ENCODE measurements around the gene HYAL2.
"Not testable (repeated sequence)": the region's sequence is repeated elsewhere in the genome, so short reads cannot be mapped to it uniquely, and the experiment has no call there.

HYAL2 gene

GRCh38 chr3:50316657-50317242 is 5.8 kb downstream of the HYAL2 start:
- H3K4me3 ChIP-seq (ENCODE audit: low read length in 2 of 2) = peak overlapping the region; percentile 23 to 34
- peak overlapping the region; percentile 97 to 98 for H3K27ac ChIP-seq (ENCODE audit: low read depth in 2 of 2, low read length in 2 of 2)
- H3K4me1 ChIP-seq (ENCODE audit: control insufficient read depth in 2 of 2, insufficient read depth in 2 of 2, low read length in 2 of 2) = peaks cover 47 to 49% of the 10 kb centered on the region in 2 donors
- H3K9ac ChIP-seq (ENCODE audit: low read depth in 1 of 2, low read length in 2 of 2) = peak overlapping the region; percentile 71 to 82
- no peaks in the 10 kb centered on the region for H3K27me3 ChIP-seq (ENCODE audit: control insufficient read depth in 2 of 2, insufficient read depth in 2 of 2, low read length in 2 of 2)
- no peaks in the 10 kb centered on the region for H3K9me3 ChIP-seq (ENCODE audit: control insufficient read depth in 2 of 2, low read length in 2 of 2)
- H3K36me3 ChIP-seq (ENCODE audit: control insufficient read depth in 2 of 2, insufficient read depth in 2 of 2, low read length in 2 of 2) = peaks cover 2 to 8% of the 10 kb centered on the region in 2 donors

GRCh38 chr3:50314816-50315215 is 7.7 kb downstream of the HYAL2 start:
- peaks cover 36 to 39% of the 10 kb centered on the region in 2 donors for H3K4me1 ChIP-seq (ENCODE audit: control insufficient read depth in 2 of 2, insufficient read depth in 2 of 2, low read length in 2 of 2)
- H3K27me3 ChIP-seq (ENCODE audit: control insufficient read depth in 2 of 2, insufficient read depth in 2 of 2, low read length in 2 of 2) = no peaks in the 10 kb centered on the region
- H3K36me3 ChIP-seq (ENCODE audit: control insufficient read depth in 2 of 2, insufficient read depth in 2 of 2, low read length in 2 of 2) = peaks cover 2 to 8% of the 10 kb centered on the region in 2 donors
- no peak overlapping the region for H3K27ac ChIP-seq (ENCODE audit: low read depth in 2 of 2, low read length in 2 of 2)
- H3K9me3 ChIP-seq (ENCODE audit: control insufficient read depth in 2 of 2, low read length in 2 of 2) = no peaks in the 10 kb centered on the region
- H3K4me3 ChIP-seq (ENCODE audit: low read length in 2 of 2) = no peak overlapping the region
- no peak overlapping the region for H3K9ac ChIP-seq (ENCODE audit: low read depth in 1 of 2, low read length in 2 of 2)

- H3K27me3 ChIP-seq (ENCODE audit: control insufficient read depth in 2 of 2, insufficient read depth in 2 of 2, low read length in 2 of 2) = no peaks in the 10 kb centered on the region
- H3K4me1 ChIP-seq (ENCODE audit: control insufficient read depth in 2 of 2, insufficient read depth in 2 of 2, low read length in 2 of 2) = peaks cover 31 to 35% of the 10 kb centered on the region in 2 donors
- H3K9ac ChIP-seq (ENCODE audit: low read depth in 1 of 2, low read length in 2 of 2) = no peak overlapping the region
- H3K36me3 ChIP-seq (ENCODE audit: control insufficient read depth in 2 of 2, insufficient read depth in 2 of 2, low read length in 2 of 2) = peaks cover 2 to 3% of the 10 kb centered on the region in 2 donors
- no peaks in the 10 kb centered on the region for H3K9me3 ChIP-seq (ENCODE audit: control insufficient read depth in 2 of 2, low read length in 2 of 2)
- H3K4me3 ChIP-seq (ENCODE audit: low read length in 2 of 2) = no peak overlapping the region
- no peak overlapping the region for H3K27ac ChIP-seq (ENCODE audit: low read depth in 2 of 2, low read length in 2 of 2)
Measured at GRCh38 chr3:50314342-50314741, 8.2 kb downstream of the HYAL2 start.

- H3K4me3 ChIP-seq (ENCODE audit: low read length in 2 of 2); H3K9me3 ChIP-seq (ENCODE audit: control insufficient read depth in 2 of 2, low read length in 2 of 2); H3K27me3 ChIP-seq (ENCODE audit: control insufficient read depth in 2 of 2, insufficient read depth in 2 of 2, low read length in 2 of 2); H3K9ac ChIP-seq (ENCODE audit: low read depth in 1 of 2, low read length in 2 of 2); H3K27ac ChIP-seq (ENCODE audit: low read depth in 2 of 2, low read length in 2 of 2); H3K36me3 ChIP-seq (ENCODE audit: control insufficient read depth in 2 of 2, insufficient read depth in 2 of 2, low read length in 2 of 2): not testable (repeated sequence)
- peaks cover 9 to 12% of the 10 kb centered on the region in 2 donors for H3K4me1 ChIP-seq (ENCODE audit: control insufficient read depth in 2 of 2, insufficient read depth in 2 of 2, low read length in 2 of 2)
Measured at GRCh38 chr3:50312041-50312440, 10.5 kb downstream of the HYAL2 start.

GRCh38 chr3:50304601-50305000 is 17.9 kb downstream of the HYAL2 start:
- no peaks in the 10 kb centered on the region for H3K36me3 ChIP-seq (ENCODE audit: control insufficient read depth in 2 of 2, insufficient read depth in 2 of 2, low read length in 2 of 2)
- no peaks in the 10 kb centered on the region for H3K27me3 ChIP-seq (ENCODE audit: control insufficient read depth in 2 of 2, insufficient read depth in 2 of 2, low read length in 2 of 2)
- H3K9me3 ChIP-seq (ENCODE audit: control insufficient read depth in 2 of 2, low read length in 2 of 2) = no peaks in the 10 kb centered on the region
- no peak overlapping the region for H3K27ac ChIP-seq (ENCODE audit: low read depth in 2 of 2, low read length in 2 of 2)
- H3K9ac ChIP-seq (ENCODE audit: low read depth in 1 of 2, low read length in 2 of 2) = no peak overlapping the region
- H3K4me1 ChIP-seq (ENCODE audit: control insufficient read depth in 2 of 2, insufficient read depth in 2 of 2, low read length in 2 of 2) = peaks cover 16 to 21% of the 10 kb centered on the region in 2 donors
- H3K4me3 ChIP-seq (ENCODE audit: low read length in 2 of 2) = no peak overlapping the region

- H3K27me3 ChIP-seq (ENCODE audit: control insufficient read depth in 2 of 2, insufficient read depth in 2 of 2, low read length in 2 of 2) = no peaks in the 10 kb centered on the region
- no peaks in the 10 kb centered on the region for H3K9me3 ChIP-seq (ENCODE audit: control insufficient read depth in 2 of 2, low read length in 2 of 2)
- peak within 1 kb of the TSS; percentile 19 to 58 for H3K27ac ChIP-seq (ENCODE audit: low read depth in 2 of 2, low read length in 2 of 2)
- H3K9ac ChIP-seq (ENCODE audit: low read depth in 1 of 2, low read length in 2 of 2) = peak within 1 kb of the TSS in 1 of 2 donors; percentile 61
- H3K4me1 ChIP-seq (ENCODE audit: control insufficient read depth in 2 of 2, insufficient read depth in 2 of 2, low read length in 2 of 2) = peaks cover 25 to 31% of the 10 kb centered on the region in 2 donors
- no peaks in the 10 kb centered on the region for H3K36me3 ChIP-seq (ENCODE audit: control insufficient read depth in 2 of 2, insufficient read depth in 2 of 2, low read length in 2 of 2)
- H3K4me3 ChIP-seq (ENCODE audit: low read length in 2 of 2) = no peak within 1 kb of the TSS
Measured at GRCh38 chr3:50303013-50303815, 19.3 kb downstream of the HYAL2 start, which contains the start of gene HYAL1. Gene HYAL1, minus strand, starts transcription at chr3:50303574. Its CDS starts 618 bp downstream, at chr3:50302956.

- H3K9ac ChIP-seq (ENCODE audit: low read depth in 1 of 2, low read length in 2 of 2) = no peak overlapping the region
- H3K9me3 ChIP-seq (ENCODE audit: control insufficient read depth in 2 of 2, low read length in 2 of 2) = no peaks in the 10 kb centered on the region
- no peaks in the 10 kb centered on the region for H3K27me3 ChIP-seq (ENCODE audit: control insufficient read depth in 2 of 2, insufficient read depth in 2 of 2, low read length in 2 of 2)
- no peak overlapping the region for H3K4me3 ChIP-seq (ENCODE audit: low read length in 2 of 2)
- H3K4me1 ChIP-seq (ENCODE audit: control insufficient read depth in 2 of 2, insufficient read depth in 2 of 2, low read length in 2 of 2) = peaks cover 28 to 34% of the 10 kb centered on the region in 2 donors
- H3K36me3 ChIP-seq (ENCODE audit: control insufficient read depth in 2 of 2, insufficient read depth in 2 of 2, low read length in 2 of 2) = no peaks in the 10 kb centered on the region
- H3K27ac ChIP-seq (ENCODE audit: low read depth in 2 of 2, low read length in 2 of 2) = peak overlapping the region in 1 of 2 donors; percentile 19
Measured at GRCh38 chr3:50302095-50303012, 20.2 kb downstream of the HYAL2 start.

GRCh38 chr3:50300681-50301254 is 21.8 kb downstream of the HYAL2 start:
- Histone ChIP-seq H3K27me3 (ENCODE audit: control insufficient read depth in 2 of 2, insufficient read depth in 2 of 2, low read length in 2 of 2) (no peaks in the 10 kb centered on the region), H3K36me3 (ENCODE audit: control insufficient read depth in 2 of 2, insufficient read depth in 2 of 2, low read length in 2 of 2) (no peaks in the 10 kb centered on the region), H3K4me1 (ENCODE audit: control insufficient read depth in 2 of 2, insufficient read depth in 2 of 2, low read length in 2 of 2) (peaks cover 28 to 34% of the 10 kb centered on the region in 2 donors), H3K27ac (ENCODE audit: low read depth in 2 of 2, low read length in 2 of 2) (peak overlapping the region; percentile 88 to 93), H3K9me3 (ENCODE audit: control insufficient read depth in 2 of 2, low read length in 2 of 2) (no peaks in the 10 kb centered on the region), H3K9ac (ENCODE audit: low read depth in 1 of 2, low read length in 2 of 2) (peak overlapping the region; percentile 69 to 82), H3K4me3 (ENCODE audit: low read length in 2 of 2) (peak overlapping the region in 1 of 2 donors; percentile 66)

GRCh38 chr3:50299929-50300680 is 22.4 kb downstream of the HYAL2 start:
- Histone ChIP-seq H3K36me3 (ENCODE audit: control insufficient read depth in 2 of 2, insufficient read depth in 2 of 2, low read length in 2 of 2) (no peaks in the 10 kb centered on the region), H3K4me1 (ENCODE audit: control insufficient read depth in 2 of 2, insufficient read depth in 2 of 2, low read length in 2 of 2) (peaks cover 28 to 34% of the 10 kb centered on the region in 2 donors), H3K27me3 (ENCODE audit: control insufficient read depth in 2 of 2, insufficient read depth in 2 of 2, low read length in 2 of 2) (no peaks in the 10 kb centered on the region), H3K9ac (ENCODE audit: low read depth in 1 of 2, low read length in 2 of 2) (peak overlapping the region; percentile 69 to 82), H3K27ac (ENCODE audit: low read depth in 2 of 2, low read length in 2 of 2) (peak overlapping the region; percentile 88 to 93), H3K4me3 (ENCODE audit: low read length in 2 of 2) (peak overlapping the region; percentile 66 to 70), H3K9me3 (ENCODE audit: control insufficient read depth in 2 of 2, low read length in 2 of 2) (no peaks in the 10 kb centered on the region)

Measured in mucosa of rectum (tissue), 2 donors.